ENCODE measurements around the gene CABCOCO1.

The CABCOCO1 gene

GRCh38 chr10:61759751-61760150 lies 97.0 kb downstream of the CABCOCO1 start:
- no peak for DNase-seq

GRCh38 chr10:61760943-61761824 lies 98.5 kb downstream of the CABCOCO1 start:
- DNase-seq: no peak

GRCh38 chr10:61761825-61762217 lies 99.1 kb downstream of the CABCOCO1 start:
- DNase-seq: no peak

- DNase-seq: no peak
Observed at GRCh38 chr10:61763778-61764177, 101.0 kb downstream of the CABCOCO1 start.

GRCh38 chr10:61764486-61764885 lies 101.8 kb downstream of the CABCOCO1 start:
- no peak for DNase-seq

- DNase-seq: no peak
Observed at GRCh38 chr10:61765176-61766087, 102.7 kb downstream of the CABCOCO1 start.

- no peak for DNase-seq
Observed at GRCh38 chr10:61766927-61767326, 104.2 kb downstream of the CABCOCO1 start.

GRCh38 chr10:61774031-61774430 lies 111.3 kb downstream of the CABCOCO1 start:
- no peak for DNase-seq

GRCh38 chr10:61775111-61775510 lies 112.4 kb downstream of the CABCOCO1 start:
- no peak for DNase-seq

GRCh38 chr10:61776615-61777266 lies 114.0 kb downstream of the CABCOCO1 start:
- DNase-seq: no peak

GRCh38 chr10:61778137-61778536 lies 115.4 kb downstream of the CABCOCO1 start:
- DNase-seq: no peak

GRCh38 chr10:61779276-61779675 lies 116.5 kb downstream of the CABCOCO1 start:
- no peak for DNase-seq

- no peak for DNase-seq
Observed at GRCh38 chr10:61779950-61780659, 117.4 kb downstream of the CABCOCO1 start.

GRCh38 chr10:61780732-61781131 lies 118.0 kb downstream of the CABCOCO1 start:
- DNase-seq: no peak

GRCh38 chr10:61781969-61782403 lies 119.3 kb downstream of the CABCOCO1 start:
- no peak for DNase-seq

GRCh38 chr10:61784354-61785133 lies 121.8 kb downstream of the CABCOCO1 start:
- no peak for DNase-seq

- DNase-seq: no peak
Observed at GRCh38 chr10:61785473-61786105, 122.9 kb downstream of the CABCOCO1 start.

- DNase-seq: no peak
Observed at GRCh38 chr10:61786728-61787127, 124.0 kb downstream of the CABCOCO1 start.

- no peak for DNase-seq
Observed at GRCh38 chr10:61787170-61787569, 124.4 kb downstream of the CABCOCO1 start.

GRCh38 chr10:61789031-61789430 lies 126.3 kb downstream of the CABCOCO1 start:
- no peak for DNase-seq

GRCh38 chr10:61791216-61791615 lies 128.5 kb downstream of the CABCOCO1 start:
- DNase-seq: no peak

Measured in cerebellar nuclear complex (tissue), 1 donor.